Psoas muscle (tissue), 8 donors: ENCODE results near the gene HORMAD2. TPM values are rescaled to one million over a fixed set of nuclear protein-coding genes. Genes with fewer than 3 reads are reported as not detected.

Experiments used
- ATAC-seq, 4 donors: fragments of 200-7000 bp; cut with Tn5 transposase; one replicate each; pipeline ENCODE4 v1.9.1; 2020; ENCODE audit warnings: moderate library complexity in 3 of 4, mild to moderate bottlenecking in 2 of 4
- DNase-seq, 2 donors: peaks; one replicate each; pipeline ENCODE4 v3.0.0-alpha.2; 2020
- H3K27ac ChIP-seq: fragments of 200-600 bp; one replicate; pipeline ENCODE4 v1.8.0; 2022
- H3K27me3 ChIP-seq, 3 donors: fragments of 200-600 bp in 1 of 3; one replicate each; pipeline versions ENCODE4 v1.6.1 to v1.8.0; 2013 to 2022; ENCODE audit warnings: low read length in 2 of 3, mild to moderate bottlenecking in 2 of 3, moderate library complexity in 1 of 3; ENCODE audit not compliant: insufficient read depth in 3 of 3
- H3K36me3 ChIP-seq, 2 donors: fragments of 200-600 bp in 1 of 2; one replicate each; pipeline versions ENCODE4 v1.6.1 to v1.8.0; 2013 to 2022; ENCODE audit warnings: low read depth in 1 of 2, mild to moderate bottlenecking in 1 of 2, moderate library complexity in 1 of 2; ENCODE audit not compliant: insufficient read depth in 1 of 2
- H3K4me1 ChIP-seq: fragments of 200-600 bp; one replicate; pipeline ENCODE4 v1.8.0; 2022
- H3K4me3 ChIP-seq: fragments of 200-600 bp; one replicate; pipeline ENCODE4 v1.8.0; 2022; ENCODE audit warnings: mild to moderate bottlenecking
- H3K9me3 ChIP-seq: fragments of 200-600 bp; one replicate; pipeline ENCODE4 v1.8.0; 2022
- WGBS, 3 donors: extraction: QIAGEN DNeasy Blood & Tissue Kit; methylation state at CpG; one replicate each; pipeline versions ENCODE4 v1.1.6 to v1.1.7; 2013; 5-methylcytosine and 5-hydroxymethylcytosine counted together
- intact Hi-C, 2 donors: fragments of 100-400 bp; cut with DNase I; formaldehyde crosslinking; loops; one replicate each; pipeline versions ENCODE4 v1.11.0 to v1.14.2; 2022
- polyA plus RNA-seq, 3 donors: library from polyadenylated mRNA; stranded (reverse); fragments of 200-250 nt; gene quantifications; one replicate each; pipeline ENCODE4 v1.2.3, GENCODE V29; 2013
- total RNA-seq, 4 donors: library from RNA; stranded (reverse); fragmentation: NEBNext Ultra II Directional in 2 of 4; extraction: Animal tissue kit (Norgen Biotek cat#: 25700) in 2 of 4; gene quantifications; one replicate each; pipeline versions ENCODE4 v1.2.1 to v1.2.4, GENCODE V29; 2021 to 2023
- TF ChIP-seq, protein P1 (sequence below): fragments of 200-600 bp; IDR thresholded peaks from one replicate; pipeline ENCODE4 v1.8.0; 2022; ENCODE audit warnings: antibody characterized with exemption
- donor health status: healthy with polysubstance abuse.
- donor health status: DM: no; HTN: no; CAD: no; lungs with moderate emphysema.
- donor health status: Bipolar disorder and iron deficiency.
- donor health status: healthy.
- donor health status: DM: yes; HTN: yes; CAD: no.
- donor health status: DM: no; HTN: no; CAD: no.
- donor health status: DM: no; HTN: no; CAD: no.
- donor health status: DM: yes; HTN: yes; CAD: no.

Gene HORMAD2
- total and polyA plus RNA-seq, 7 donors = not detected

GRCh38 chr22:30219668-30220278, 139.5 kb downstream of the HORMAD2 start:
- no peak overlapping the region for H3K27ac ChIP-seq
- no peak for DNase-seq
- H3K27me3 ChIP-seq = peaks cover 0 to 31% (median 2%) of the 10 kb centered on the region in 3 donors

DNA sequence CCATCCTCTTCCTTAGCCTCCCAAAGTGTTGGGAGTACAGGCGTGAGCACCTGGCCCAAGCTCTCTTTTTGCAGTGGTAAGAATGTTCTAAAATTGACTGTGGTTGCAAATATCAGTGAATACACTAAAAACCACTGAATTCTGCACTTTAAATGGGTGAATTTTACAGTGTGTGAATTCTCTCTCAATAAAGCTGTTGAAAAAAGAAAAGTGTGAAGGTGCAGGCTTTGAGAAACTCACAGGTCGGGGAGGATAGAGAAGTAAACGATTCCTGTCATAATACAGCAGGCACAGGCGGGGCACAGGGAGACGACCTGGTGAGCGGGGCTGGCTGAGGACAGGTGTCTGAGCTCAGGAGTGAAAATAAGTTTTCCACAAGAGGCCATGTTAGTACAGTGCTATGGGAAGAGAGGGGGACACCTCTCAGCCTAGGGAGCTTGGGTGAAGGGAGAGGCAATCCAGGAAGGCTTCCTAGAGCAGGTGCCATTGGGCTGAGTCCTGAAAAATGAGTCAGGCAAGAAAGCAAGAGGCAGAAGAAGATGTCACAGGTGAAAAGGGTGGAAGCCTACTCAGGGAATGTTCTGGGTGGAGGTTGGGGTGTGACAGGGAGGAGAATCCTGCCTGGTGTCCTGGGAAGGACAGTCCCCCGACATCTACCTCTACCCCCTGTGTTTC, 140.2 kb downstream of the HORMAD2 start:
- 81 to 87% (median 86%) methylated on average over 7 of the region's 7 CpGs for WGBS, 3 donors
- no peak for DNase-seq

More at GRCh38 chr22:30219668-30220278, 139.5 kb downstream of the HORMAD2 start:
- Histone ChIP-seq H3K36me3 (no peaks in the 10 kb centered on the region), H3K4me1 (no peaks in the 10 kb centered on the region), H3K9me3 (no peaks in the 10 kb centered on the region), H3K4me3 (no peak overlapping the region)
- intact Hi-C loops = no loop called here
- TF ChIP-seq, protein P1, sequence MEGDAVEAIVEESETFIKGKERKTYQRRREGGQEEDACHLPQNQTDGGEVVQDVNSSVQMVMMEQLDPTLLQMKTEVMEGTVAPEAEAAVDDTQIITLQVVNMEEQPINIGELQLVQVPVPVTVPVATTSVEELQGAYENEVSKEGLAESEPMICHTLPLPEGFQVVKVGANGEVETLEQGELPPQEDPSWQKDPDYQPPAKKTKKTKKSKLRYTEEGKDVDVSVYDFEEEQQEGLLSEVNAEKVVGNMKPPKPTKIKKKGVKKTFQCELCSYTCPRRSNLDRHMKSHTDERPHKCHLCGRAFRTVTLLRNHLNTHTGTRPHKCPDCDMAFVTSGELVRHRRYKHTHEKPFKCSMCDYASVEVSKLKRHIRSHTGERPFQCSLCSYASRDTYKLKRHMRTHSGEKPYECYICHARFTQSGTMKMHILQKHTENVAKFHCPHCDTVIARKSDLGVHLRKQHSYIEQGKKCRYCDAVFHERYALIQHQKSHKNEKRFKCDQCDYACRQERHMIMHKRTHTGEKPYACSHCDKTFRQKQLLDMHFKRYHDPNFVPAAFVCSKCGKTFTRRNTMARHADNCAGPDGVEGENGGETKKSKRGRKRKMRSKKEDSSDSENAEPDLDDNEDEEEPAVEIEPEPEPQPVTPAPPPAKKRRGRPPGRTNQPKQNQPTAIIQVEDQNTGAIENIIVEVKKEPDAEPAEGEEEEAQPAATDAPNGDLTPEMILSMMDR = no peak
- no peak for ATAC-seq

GRCh38 chr22:30221121-30221992, 141.1 kb downstream of the HORMAD2 start:
- 73 to 81% (median 75%) methylated on average over 26 of the region's 26 CpGs for WGBS, 3 donors
- Histone ChIP-seq H3K4me1 (no peaks in the 10 kb centered on the region), H3K36me3 (no peaks in the 10 kb centered on the region), H3K27me3 (peaks cover 0 to 36% (median 4%) of the 10 kb centered on the region in 3 donors), H3K9me3 (no peaks in the 10 kb centered on the region), H3K27ac (no peak overlapping the region), H3K4me3 (no peak overlapping the region)
- DNase-seq = no peak
- ATAC-seq = no peak
- intact Hi-C loops = no loop called here
- TF ChIP-seq, protein P1 = no peak

More for the DNA sequence above, 140.2 kb downstream of the HORMAD2 start:
- Histone ChIP-seq H3K4me3 (no peak overlapping the region), H3K27me3 (peaks cover 0 to 38% (median 2%) of the 10 kb centered on the region in 3 donors), H3K4me1 (no peaks in the 10 kb centered on the region), H3K36me3 (no peaks in the 10 kb centered on the region), H3K27ac (no peak overlapping the region), H3K9me3 (no peaks in the 10 kb centered on the region)
- TF ChIP-seq, protein P1 = no peak
- intact Hi-C loops = no loop called here
- ATAC-seq = no peak

GRCh38 chr22:30222321-30222720, 142.1 kb downstream of the HORMAD2 start:
- H3K4me3 ChIP-seq = no peak overlapping the region
- H3K27me3 ChIP-seq = peaks cover 0 to 41% (median 4%) of the 10 kb centered on the region in 3 donors
- no peaks in the 10 kb centered on the region for H3K36me3 ChIP-seq
- H3K4me1 ChIP-seq = no peaks in the 10 kb centered on the region
- 78 to 82% (median 78%) methylated on average over 4 of the region's 4 CpGs for WGBS, 3 donors
- ATAC-seq = no peak
- H3K9me3 ChIP-seq = no peaks in the 10 kb centered on the region
- intact Hi-C loops = no loop called here
- H3K27ac ChIP-seq = no peak overlapping the region
- TF ChIP-seq, protein P1 = no peak
- no peak for DNase-seq
